Measurements from ENCODE around the gene ADCY9. TPM values are rescaled to one million over a fixed set of nuclear protein-coding genes. Genes with fewer than 3 reads are reported as not detected.

The ADCY9 gene
- total RNA-seq, 2 experiments from 2014 or later: 7.1 to 7.4 TPM

DNA sequence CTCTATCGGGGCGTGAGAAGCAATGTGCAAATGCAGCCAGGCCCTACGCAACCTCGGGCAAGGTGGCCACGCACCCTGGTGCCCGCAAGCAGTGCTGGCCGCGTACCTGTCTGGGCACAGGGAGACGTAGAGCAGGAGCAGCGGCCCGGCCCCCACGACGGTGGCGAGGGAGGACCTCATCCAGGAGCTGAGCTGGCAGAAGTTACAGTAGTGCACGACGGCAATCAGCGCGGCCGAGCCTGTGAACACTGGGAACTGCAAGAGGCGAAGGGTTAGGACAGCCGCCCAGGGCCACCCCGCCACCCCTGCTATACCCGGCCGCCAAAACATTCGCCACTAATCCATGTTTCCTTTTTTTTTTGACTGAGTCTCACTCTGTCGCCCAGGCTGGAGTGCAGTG, 138.9 kb downstream of the ADCY9 start:
- no peaks in the 10 kb centered on the region for H3K27me3 Mint-ChIP-seq
- no peaks in the 10 kb centered on the region for H3K9me3 ChIP-seq (ENCODE audit: control insufficient read depth in 1 of 2, insufficient read depth in 1 of 2, low read length in 2 of 2)
- H3K4me1 Mint-ChIP-seq (ENCODE audit: low read depth): no peaks in the 10 kb centered on the region
- H3K4me3 ChIP-seq (ENCODE audit: low read length): no peak overlapping the region
- DNase-seq (no peak), ATAC-seq (ENCODE audit: poor library complexity) (no peak)
- intact Hi-C loops (cut with DNase I, micrococcal nuclease): no loop called here
- no peaks in the 10 kb centered on the region for H3K4me1 ChIP-seq (ENCODE audit: insufficient read depth, low read length)
- no peak overlapping the region for H3K27ac Mint-ChIP-seq
- H3K27me3 ChIP-seq (ENCODE audit: control insufficient read depth in 1 of 2, insufficient read depth in 2 of 2, low read length in 2 of 2): no peaks in the 10 kb centered on the region
- ChIA-PET CTCF (no interaction called here), POLR2A (no interaction called here)
- H3K36me3 Mint-ChIP-seq (ENCODE audit: low read depth): peaks cover 5% of the 10 kb centered on the region
- peaks cover 3% of the 10 kb centered on the region for H3K36me3 ChIP-seq (ENCODE audit: insufficient read depth, low read length)
- no peak overlapping the region for H3K4me3 Mint-ChIP-seq
- no peak overlapping the region for H3K27ac ChIP-seq (ENCODE audit: low read depth in 1 of 2, low read length in 2 of 2)
- TF ChIP-seq CTCF (IDR thresholded peaks at IDR 0.05): no peak
- no peaks in the 10 kb centered on the region for H3K9me3 Mint-ChIP-seq

DNA sequence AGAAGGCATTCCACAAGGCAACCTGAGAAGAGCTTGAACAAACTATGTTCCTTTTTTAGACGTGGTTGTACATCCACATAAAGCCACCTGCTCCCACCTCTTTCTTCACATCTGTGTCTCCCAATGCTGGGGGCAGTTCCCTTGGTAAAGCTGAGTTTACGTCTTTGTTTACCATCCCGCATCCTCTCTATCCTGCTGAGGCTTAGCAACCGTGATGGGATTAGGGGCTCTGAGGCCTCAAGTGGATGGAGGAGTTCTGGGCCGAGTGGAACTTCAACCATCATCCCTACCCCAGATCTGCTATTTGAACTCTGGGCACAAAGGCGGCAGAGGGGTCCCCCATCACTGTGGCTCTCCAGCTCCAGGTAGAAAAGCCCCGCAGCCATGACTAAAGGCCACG, 141.5 kb downstream of the ADCY9 start:
- H3K36me3 ChIP-seq (ENCODE audit: insufficient read depth, low read length): peaks cover 3% of the 10 kb centered on the region
- no peak for DNase-seq
- no peak overlapping the region for H3K4me3 Mint-ChIP-seq
- H3K9me3 ChIP-seq (ENCODE audit: control insufficient read depth in 1 of 2, insufficient read depth in 1 of 2, low read length in 2 of 2): no peaks in the 10 kb centered on the region
- no peak overlapping the region for H3K27ac Mint-ChIP-seq
- ChIA-PET POLR2A (no interaction called here), CTCF (no interaction called here)
- H3K9me3 Mint-ChIP-seq: no peaks in the 10 kb centered on the region
- H3K36me3 Mint-ChIP-seq (ENCODE audit: low read depth): peaks cover 5% of the 10 kb centered on the region
- H3K27me3 Mint-ChIP-seq: no peaks in the 10 kb centered on the region
- H3K4me3 ChIP-seq (ENCODE audit: low read length): no peak overlapping the region
- intact Hi-C loops (cut with DNase I, micrococcal nuclease): no loop called here
- H3K4me1 Mint-ChIP-seq (ENCODE audit: low read depth): no peaks in the 10 kb centered on the region
- H3K4me1 ChIP-seq (ENCODE audit: insufficient read depth, low read length): no peaks in the 10 kb centered on the region
- no peak for ATAC-seq (ENCODE audit: poor library complexity)
- no peak for TF ChIP-seq CTCF (IDR thresholded peaks at IDR 0.05)
- no peak overlapping the region for H3K27ac ChIP-seq (ENCODE audit: low read depth in 1 of 2, low read length in 2 of 2)
- no peaks in the 10 kb centered on the region for H3K27me3 ChIP-seq (ENCODE audit: control insufficient read depth in 1 of 2, insufficient read depth in 2 of 2, low read length in 2 of 2)

GRCh38 chr16:3971706-3972105, 144.5 kb downstream of the ADCY9 start:
- no peak overlapping the region for H3K4me3 ChIP-seq (ENCODE audit: low read length)
- H3K27ac ChIP-seq (ENCODE audit: low read depth in 1 of 2, low read length in 2 of 2): no peak overlapping the region
- H3K27me3 ChIP-seq (ENCODE audit: control insufficient read depth in 1 of 2, insufficient read depth in 2 of 2, low read length in 2 of 2): no peaks in the 10 kb centered on the region
- Mint-ChIP-seq H3K4me1 (ENCODE audit: low read depth) (no peaks in the 10 kb centered on the region), H3K27ac (no peak overlapping the region), H3K36me3 (ENCODE audit: low read depth) (no peaks in the 10 kb centered on the region), H3K4me3 (no peak overlapping the region), H3K27me3 (no peaks in the 10 kb centered on the region), H3K9me3 (no peaks in the 10 kb centered on the region)
- H3K9me3 ChIP-seq (ENCODE audit: control insufficient read depth in 1 of 2, insufficient read depth in 1 of 2, low read length in 2 of 2): peaks cover 0 to 4% of the 10 kb centered on the region in 2 experiments
- no peak for ATAC-seq (ENCODE audit: poor library complexity)
- no peaks in the 10 kb centered on the region for H3K4me1 ChIP-seq (ENCODE audit: insufficient read depth, low read length)
- DNase-seq: no peak
- CTCF ChIA-PET: no interaction called here
- no peak for TF ChIP-seq CTCF (IDR thresholded peaks at IDR 0.05)
- no peaks in the 10 kb centered on the region for H3K36me3 ChIP-seq (ENCODE audit: insufficient read depth, low read length)
- POLR2A ChIA-PET: no interaction called here
- intact Hi-C loops (cut with DNase I, micrococcal nuclease): no loop called here
